Endothelial cell of umbilical vein (primary cell): ENCODE data around the gene DIPK1A. TPM values are rescaled to one million over a fixed set of nuclear protein-coding genes. Genes with fewer than 3 reads are reported as not detected.

Experiments used
- BruUV-seq: library from RNA; stranded (reverse); fragments of 400-500 nt; replicated peaks from 2 replicates; lab custom pipeline; 2021; lab: Mats Ljungman, UMichigan
- CTCF ChIA-PET: fragments of 300-600, 350-600 bp; sonication (Branson Sonifier 250); formaldehyde crosslinking; loops from one replicate; lab custom pipeline; 2021; ENCODE audit warnings: antibody characterized with exemption, inconsistent platforms; lab: Charles Lee
- POLR2A ChIA-PET: fragments of 300-600, 350-600 bp; sonication (Branson Sonifier 250); formaldehyde crosslinking; loops from one replicate; lab custom pipeline; 2021; ENCODE audit warnings: antibody characterized with exemption, inconsistent platforms; lab: Charles Lee
- DNase-seq: peaks from one replicate; pipeline ENCODE4 v3.0.0-alpha.2; 2011; ENCODE audit warnings: low read depth, low spot score
- FAIRE-seq: peaks from 2 replicates; lab custom pipeline; 2011; peaks lifted over from hg19 to GRCh38; lab: Jason Lieb, UNC
- H2AFZ ChIP-seq: 2 replicates; pipeline ENCODE4 v1.6.0; 2012; ENCODE audit warnings: low read depth, low read length, control low read depth, inconsistent platforms
- H3K27ac ChIP-seq: 2 replicates; pipeline ENCODE4 v1.5.1; 2011; ENCODE audit warnings: low read depth, mild to moderate bottlenecking, control low read depth, low read length, moderate library complexity; ENCODE audit not compliant: insufficient read depth
- H3K27me3 ChIP-seq, 2 experiments: 2 replicates each; pipeline versions ENCODE4 v1.6.0 to v1.6.1; 2011; ENCODE audit warnings: low read length in 2 of 2, mixed read lengths in 1 of 2; ENCODE audit not compliant: control insufficient read depth in 2 of 2, insufficient read depth in 2 of 2
- H3K36me3 ChIP-seq, 2 experiments: 2 replicates in 1 of 2; 3 replicates in 1 of 2; pipeline ENCODE4 v1.5.1; 2011; ENCODE audit warnings: low read length in 2 of 2, mild to moderate bottlenecking in 1 of 2, moderate library complexity in 1 of 2; ENCODE audit not compliant: control insufficient read depth in 2 of 2, insufficient read depth in 2 of 2; ENCODE audit errors: extremely low read depth in 1 of 2
- H3K4me1 ChIP-seq: 3 replicates; pipeline ENCODE4 v1.5.1; 2011; ENCODE audit warnings: mild to moderate bottlenecking, low read length; ENCODE audit not compliant: control insufficient read depth, insufficient read depth; ENCODE audit errors: extremely low read depth
- H3K4me2 ChIP-seq: 2 replicates; pipeline ENCODE4 v1.6.1; 2011; ENCODE audit warnings: low read length, control low read depth, mixed read lengths; ENCODE audit not compliant: insufficient read depth
- H3K4me3 ChIP-seq, 3 experiments: fragments of 200-600 bp in 1 of 3; sonication (generic), shearing (Covaris generic) in 1 of 3; replicated peaks in 1 of 3; 2 replicates each; pipeline ENCODE4 v1.5.1; 2011 to 2016; ENCODE audit warnings: control low read depth in 3 of 3, low read length in 3 of 3, mild to moderate bottlenecking in 2 of 3, inconsistent platforms in 1 of 3, low read depth in 1 of 3, moderate library complexity in 1 of 3; ENCODE audit not compliant: insufficient read depth in 1 of 3
- H3K79me2 ChIP-seq: 2 replicates; pipeline ENCODE4 v1.6.0; 2012; ENCODE audit warnings: low read length, inconsistent platforms; ENCODE audit not compliant: control insufficient read depth, insufficient read depth
- H3K9ac ChIP-seq: replicated peaks from 2 replicates; pipeline ENCODE3; 2011; ENCODE audit warnings: low read length, control low read depth; ENCODE audit not compliant: insufficient read depth; ENCODE audit errors: extremely low read depth
- H3K9me1 ChIP-seq: replicated peaks from 3 replicates; pipeline ENCODE4 v1.6.0; 2011; ENCODE audit warnings: mild to moderate bottlenecking, low read length; ENCODE audit not compliant: control insufficient read depth, insufficient read depth; ENCODE audit errors: extremely low read depth
- H3K9me3 ChIP-seq: replicated peaks from 2 replicates; pipeline ENCODE4 v1.5.1; 2012; ENCODE audit warnings: low read length, inconsistent platforms; ENCODE audit not compliant: control insufficient read depth, insufficient read depth
- H4K20me1 ChIP-seq: replicated peaks from 2 replicates; pipeline ENCODE3; 2011; ENCODE audit warnings: mild to moderate bottlenecking, low read length; ENCODE audit not compliant: control insufficient read depth, insufficient read depth; ENCODE audit errors: extremely low read depth
- EZH2 ChIP-seq: IDR thresholded peaks from 2 replicates; pipeline ENCODE4 v1.6.1; 2012; ENCODE audit warnings: borderline replicate concordance, low read depth, mild to moderate bottlenecking, moderate library complexity, low read length, inconsistent platforms; ENCODE audit not compliant: severe bottlenecking
- FOS ChIP-seq: IDR thresholded peaks from 2 replicates; pipeline ENCODE4 v1.6.1; 2011; ENCODE audit warnings: mild to moderate bottlenecking, low read length, moderate library complexity, borderline replicate concordance; ENCODE audit not compliant: insufficient read depth
- GATA2 ChIP-seq: IDR thresholded peaks from 2 replicates; pipeline ENCODE4 v1.7.0; 2011; ENCODE audit warnings: low read depth, mild to moderate bottlenecking, moderate library complexity, mixed read lengths, low read length; ENCODE audit not compliant: insufficient read length, insufficient read depth
- JUN ChIP-seq: IDR thresholded peaks from 2 replicates; pipeline ENCODE4 v1.6.1; 2011; ENCODE audit warnings: borderline replicate concordance, low read depth; ENCODE audit not compliant: insufficient read length, insufficient read depth
- MYC ChIP-seq: IDR thresholded peaks from one replicate; pipeline ENCODE4 v1.6.1; 2011; ENCODE audit warnings: mild to moderate bottlenecking, low read depth, low read length
- POLR2A ChIP-seq: IDR thresholded peaks from 2 replicates; pipeline ENCODE4 v1.6.1; 2012; ENCODE audit warnings: low read depth, mild to moderate bottlenecking, control low read depth, low read length
- POLR2AphosphoS5 ChIP-seq: IDR thresholded peaks from 2 replicates; pipeline ENCODE4 v1.6.1; 2012; ENCODE audit warnings: low read depth, mild to moderate bottlenecking, control low read depth, low read length, moderate library complexity; ENCODE audit not compliant: insufficient read depth
- dilution Hi-C: fragments of 300-500 bp; cut with MboI; formaldehyde crosslinking; loops from one replicate; pipeline ENCODE4 v1.15.0; 2019; ENCODE audit warnings: low sequenced_read_pairs; ENCODE audit not compliant: extremely low pct_ligation_motif_present
- intact Hi-C: fragments of 100-400 bp; cut with micrococcal nuclease; formaldehyde crosslinking; loops from one replicate; pipeline ENCODE4 v1.10.0; 2022
- polyA plus RNA-seq, 4 experiments: library from polyadenylated mRNA; depleted of rRNA in 3 of 4; stranded (reverse) in 3 of 4; unstranded in 1 of 4; fragments of >200 nt; gene quantifications; 2 replicates each; pipeline versions ENCODE4 v1.2.1 to v1.2.3, GENCODE V29; 2011 to 2012; ENCODE audit warnings: missing spikeins in 1 of 4
- total RNA-seq: library from RNA; stranded (reverse); gene quantifications from 2 replicates; pipeline ENCODE4 v1.2.3, GENCODE V29; 2021
- TF ChIP-seq, protein P1 (sequence below), 2 donors: IDR thresholded peaks; 1 replicate in 1 of 2; 2 replicates in 1 of 2; pipeline ENCODE4 v1.5.1; 2011; ENCODE audit warnings: low read length in 2 of 2, mild to moderate bottlenecking in 2 of 2, moderate library complexity in 2 of 2, control low read depth in 1 of 2, inconsistent platforms in 1 of 2, low read depth in 1 of 2; ENCODE audit not compliant: insufficient read depth in 1 of 2; ENCODE audit errors: extremely low read depth in 1 of 2
- TF ChIP-seq, protein P2 (sequence below): IDR thresholded peaks from 2 replicates; pipeline ENCODE4 v1.6.1; 2011; ENCODE audit not compliant: insufficient read depth, insufficient read length

DIPK1A gene
- total and polyA plus RNA-seq, 2 donors (not counting 3 experiments of a cell fraction or from before 2014, with no cell fraction given), result 0.25 to 0.93 TPM

DNA sequence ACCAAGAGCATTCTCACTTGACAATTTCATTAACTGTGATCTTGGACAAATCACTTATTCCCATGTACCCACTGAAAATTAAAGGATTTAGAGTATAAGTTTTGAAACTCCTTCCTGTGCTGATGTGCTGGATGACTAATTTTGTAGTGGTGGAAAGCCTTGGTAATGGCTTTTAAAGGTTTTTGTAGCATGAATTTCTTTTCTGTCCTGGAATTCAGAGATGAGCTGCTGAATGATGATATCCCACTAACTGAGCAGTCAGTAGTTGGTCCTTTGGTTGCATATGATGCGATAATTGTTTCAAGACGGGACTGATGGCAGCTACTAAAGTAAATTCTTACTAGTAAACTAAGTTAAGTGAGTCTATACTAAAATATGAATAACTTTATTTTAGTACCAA lies 124.2 kb downstream of the DIPK1A start:
- Histone ChIP-seq H3K27me3 (no peaks in the 10 kb centered on the region), H2AFZ (no peak overlapping the region), H3K9ac (no peak overlapping the region), H3K4me3 (no peak overlapping the region), H3K9me3 (no peaks in the 10 kb centered on the region), H4K20me1 (peaks cover 20% of the 10 kb centered on the region), H3K9me1 (no peaks in the 10 kb centered on the region), H3K4me1 (peaks cover 23% of the 10 kb centered on the region), H3K79me2 (peaks cover 86% of the 10 kb centered on the region), H3K36me3 (peaks cover 16 to 57% of the 10 kb centered on the region in 2 experiments), H3K4me2 (peak overlapping the region; percentile 19), H3K27ac (no peak overlapping the region)
- POLR2A ChIA-PET, result no interaction called here
- DNase-seq (no peak), FAIRE-seq (no peak)
- intact Hi-C loops (no loop called here), dilution Hi-C loops (no loop called here)
- CTCF ChIA-PET, result no interaction called here
- no TSS peak for BruUV-seq
- TF ChIP-seq POLR2A (no peak), POLR2AphosphoS5 (no peak), FOS (no peak), MYC (no peak), JUN (no peak), EZH2 (no peak), GATA2 (no peak)
- TF ChIP-seq, protein P1, sequence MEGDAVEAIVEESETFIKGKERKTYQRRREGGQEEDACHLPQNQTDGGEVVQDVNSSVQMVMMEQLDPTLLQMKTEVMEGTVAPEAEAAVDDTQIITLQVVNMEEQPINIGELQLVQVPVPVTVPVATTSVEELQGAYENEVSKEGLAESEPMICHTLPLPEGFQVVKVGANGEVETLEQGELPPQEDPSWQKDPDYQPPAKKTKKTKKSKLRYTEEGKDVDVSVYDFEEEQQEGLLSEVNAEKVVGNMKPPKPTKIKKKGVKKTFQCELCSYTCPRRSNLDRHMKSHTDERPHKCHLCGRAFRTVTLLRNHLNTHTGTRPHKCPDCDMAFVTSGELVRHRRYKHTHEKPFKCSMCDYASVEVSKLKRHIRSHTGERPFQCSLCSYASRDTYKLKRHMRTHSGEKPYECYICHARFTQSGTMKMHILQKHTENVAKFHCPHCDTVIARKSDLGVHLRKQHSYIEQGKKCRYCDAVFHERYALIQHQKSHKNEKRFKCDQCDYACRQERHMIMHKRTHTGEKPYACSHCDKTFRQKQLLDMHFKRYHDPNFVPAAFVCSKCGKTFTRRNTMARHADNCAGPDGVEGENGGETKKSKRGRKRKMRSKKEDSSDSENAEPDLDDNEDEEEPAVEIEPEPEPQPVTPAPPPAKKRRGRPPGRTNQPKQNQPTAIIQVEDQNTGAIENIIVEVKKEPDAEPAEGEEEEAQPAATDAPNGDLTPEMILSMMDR (IDR thresholded peaks at IDR 0.05; ENCODE audit: extremely low read depth in 1 of 2, insufficient read depth in 1 of 2, low read depth in 1 of 2, low read length in 2 of 2), result no peak
- TF ChIP-seq, protein P2, sequence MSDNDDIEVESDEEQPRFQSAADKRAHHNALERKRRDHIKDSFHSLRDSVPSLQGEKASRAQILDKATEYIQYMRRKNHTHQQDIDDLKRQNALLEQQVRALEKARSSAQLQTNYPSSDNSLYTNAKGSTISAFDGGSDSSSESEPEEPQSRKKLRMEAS, result no peak
